ENCODE data around the gene TAF5L. TPM values are rescaled to one million over a fixed set of nuclear protein-coding genes. Genes with fewer than 3 reads are reported as not detected.
A peak's percentile ranks its signal among the peaks of the same experiment; 100 is the strongest.

TAF5L gene
- total and polyA plus RNA-seq, 2 of the 13 experiments (the other 11 are each of a cell fraction or from before 2014, with no cell fraction given): 10.8 to 18.2 TPM

GRCh38 chr1:229625071-229625914 lies 629 bp downstream of the TAF5L start (continued):
- TF ChIP-seq ZNF646 (CRISPR knock-in tag; IDR thresholded peaks at IDR 0.05): no peak
- TF ChIP-seq SPEN (CRISPR knock-in tag; IDR thresholded peaks at IDR 0.05; ENCODE audit: low read depth): peak; percentile 51; the same call in 1 of the 2 replicates
- no peak for TF ChIP-seq FUBP1 (CRISPR knock-in tag; IDR thresholded peaks at IDR 0.05; ENCODE audit: borderline replicate concordance)
- TF ChIP-seq, protein P1, sequence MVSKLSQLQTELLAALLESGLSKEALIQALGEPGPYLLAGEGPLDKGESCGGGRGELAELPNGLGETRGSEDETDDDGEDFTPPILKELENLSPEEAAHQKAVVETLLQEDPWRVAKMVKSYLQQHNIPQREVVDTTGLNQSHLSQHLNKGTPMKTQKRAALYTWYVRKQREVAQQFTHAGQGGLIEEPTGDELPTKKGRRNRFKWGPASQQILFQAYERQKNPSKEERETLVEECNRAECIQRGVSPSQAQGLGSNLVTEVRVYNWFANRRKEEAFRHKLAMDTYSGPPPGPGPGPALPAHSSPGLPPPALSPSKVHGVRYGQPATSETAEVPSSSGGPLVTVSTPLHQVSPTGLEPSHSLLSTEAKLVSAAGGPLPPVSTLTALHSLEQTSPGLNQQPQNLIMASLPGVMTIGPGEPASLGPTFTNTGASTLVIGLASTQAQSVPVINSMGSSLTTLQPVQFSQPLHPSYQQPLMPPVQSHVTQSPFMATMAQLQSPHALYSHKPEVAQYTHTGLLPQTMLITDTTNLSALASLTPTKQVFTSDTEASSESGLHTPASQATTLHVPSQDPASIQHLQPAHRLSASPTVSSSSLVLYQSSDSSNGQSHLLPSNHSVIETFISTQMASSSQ (IDR thresholded peaks at IDR 0.05; ENCODE audit: low read depth): no peak
- TF ChIP-seq, protein P1 (CRISPR knock-in tag; IDR thresholded peaks at IDR 0.05; ENCODE audit: borderline replicate concordance): no peak
- no peak for TF ChIP-seq PAF1 (CRISPR knock-in tag; IDR thresholded peaks at IDR 0.05)
- TF ChIP-seq ZNF207 (IDR thresholded peaks at IDR 0.05; ENCODE audit: borderline replicate concordance): no peak
- TF ChIP-seq, protein P2, sequence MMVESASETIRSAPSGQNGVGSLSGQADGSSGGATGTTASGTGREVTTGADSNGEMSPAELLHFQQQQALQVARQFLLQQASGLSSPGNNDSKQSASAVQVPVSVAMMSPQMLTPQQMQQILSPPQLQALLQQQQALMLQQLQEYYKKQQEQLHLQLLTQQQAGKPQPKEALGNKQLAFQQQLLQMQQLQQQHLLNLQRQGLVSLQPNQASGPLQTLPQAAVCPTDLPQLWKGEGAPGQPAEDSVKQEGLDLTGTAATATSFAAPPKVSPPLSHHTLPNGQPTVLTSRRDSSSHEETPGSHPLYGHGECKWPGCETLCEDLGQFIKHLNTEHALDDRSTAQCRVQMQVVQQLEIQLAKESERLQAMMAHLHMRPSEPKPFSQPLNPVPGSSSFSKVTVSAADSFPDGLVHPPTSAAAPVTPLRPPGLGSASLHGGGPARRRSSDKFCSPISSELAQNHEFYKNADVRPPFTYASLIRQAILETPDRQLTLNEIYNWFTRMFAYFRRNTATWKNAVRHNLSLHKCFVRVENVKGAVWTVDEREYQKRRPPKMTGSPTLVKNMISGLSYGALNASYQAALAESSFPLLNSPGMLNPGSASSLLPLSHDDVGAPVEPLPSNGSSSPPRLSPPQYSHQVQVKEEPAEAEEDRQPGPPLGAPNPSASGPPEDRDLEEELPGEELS (CRISPR knock-in tag; IDR thresholded peaks at IDR 0.05): no peak
- no peak for TF ChIP-seq ZNF615 (CRISPR knock-in tag; IDR thresholded peaks at IDR 0.05; ENCODE audit: borderline replicate concordance)
- TF ChIP-seq SAP130 (CRISPR knock-in tag; IDR thresholded peaks at IDR 0.05; ENCODE audit: low read depth): peak; percentile 64; the same call in 1 of the 2 replicates
- TF ChIP-seq MAFK (conservative IDR thresholded peaks at IDR 0.05 in 1 of 2, IDR thresholded peaks at IDR 0.05 in 1 of 2; ENCODE audit: low read length in 2 of 2): no peak
- no peak for TF ChIP-seq KLF13 (CRISPR knock-in tag; IDR thresholded peaks at IDR 0.05)
- no peak for TF ChIP-seq TAF1 (CRISPR knock-in tag; IDR thresholded peaks at IDR 0.05)
- no peak for TF ChIP-seq TARDBP (CRISPR knock-in tag; IDR thresholded peaks at IDR 0.05)
